Mesenchymal stem cell (in vitro differentiated cells and primary cell): ENCODE results near the gene GARNL3.

Source experiments
- DNase-seq: peaks from one replicate; pipeline ENCODE4 v3.0.0-alpha.2; 2013
- H2AFZ ChIP-seq: one replicate; pipeline ENCODE4 v1.6.1; 2013; ENCODE audit warnings: low read depth, mild to moderate bottlenecking, control low read depth, inconsistent platforms, low read length, moderate library complexity
- H2AK5ac ChIP-seq: 2 replicates; pipeline ENCODE4 v1.6.1; 2013; ENCODE audit warnings: low read length, moderate library complexity, mild to moderate bottlenecking, inconsistent platforms; ENCODE audit not compliant: severe bottlenecking
- H2BK120ac ChIP-seq: one replicate; pipeline ENCODE4 v1.6.1; 2013; ENCODE audit warnings: low read depth, mild to moderate bottlenecking, inconsistent platforms, low read length, moderate library complexity
- H2BK12ac ChIP-seq, 2 experiments: one replicate each; pipeline ENCODE4 v1.6.1; 2013; ENCODE audit warnings: inconsistent platforms in 2 of 2, low read length in 2 of 2, mild to moderate bottlenecking in 2 of 2, moderate library complexity in 2 of 2, control low read depth in 1 of 2
- H2BK15ac ChIP-seq: one replicate; pipeline ENCODE4 v1.6.1; 2013; ENCODE audit warnings: mild to moderate bottlenecking, low read depth, inconsistent platforms; ENCODE audit not compliant: poor library complexity, severe bottlenecking
- H2BK5ac ChIP-seq: 2 replicates; pipeline ENCODE4 v1.6.1; 2013; ENCODE audit warnings: low read depth, mild to moderate bottlenecking, low read length, control low read depth, inconsistent platforms; ENCODE audit not compliant: poor library complexity, severe bottlenecking
- H3K14ac ChIP-seq, 2 experiments: one replicate each; pipeline ENCODE4 v1.6.1; 2013; ENCODE audit warnings: inconsistent platforms in 2 of 2, low read length in 2 of 2, control low read depth in 1 of 2, mild to moderate bottlenecking in 1 of 2, moderate library complexity in 1 of 2
- H3K18ac ChIP-seq, 2 experiments: one replicate each; pipeline ENCODE4 v1.6.1; 2013; ENCODE audit warnings: inconsistent platforms in 2 of 2, low read length in 2 of 2, control low read depth in 1 of 2, low read depth in 1 of 2, mild to moderate bottlenecking in 1 of 2
- H3K23ac ChIP-seq, 2 experiments: one replicate each; pipeline ENCODE4 v1.6.1; 2013; ENCODE audit warnings: inconsistent platforms in 2 of 2, low read length in 2 of 2, mild to moderate bottlenecking in 2 of 2, moderate library complexity in 2 of 2, control low read depth in 1 of 2
- H3K27ac ChIP-seq: 2 replicates; pipeline ENCODE4 v1.5.1; 2013; ENCODE audit warnings: mild to moderate bottlenecking, moderate library complexity, low read length, control low read depth, inconsistent platforms; ENCODE audit not compliant: poor library complexity, severe bottlenecking
- H3K27me3 ChIP-seq, 2 experiments: 2 replicates each; pipeline versions ENCODE4 v1.6.1 to v1.7.0; 2013; ENCODE audit warnings: low read length in 2 of 2, mild to moderate bottlenecking in 2 of 2, moderate library complexity in 2 of 2, control low read depth in 1 of 2, inconsistent platforms in 1 of 2; ENCODE audit not compliant: control insufficient read depth in 1 of 2, insufficient read depth in 1 of 2
- H3K36me3 ChIP-seq, 2 experiments: 2 replicates each; pipeline versions ENCODE4 v1.6.1 to v1.7.0; 2013; ENCODE audit warnings: low read length in 2 of 2, control low read depth in 1 of 2, inconsistent platforms in 1 of 2, low read depth in 1 of 2, mild to moderate bottlenecking in 1 of 2; ENCODE audit not compliant: insufficient read depth in 2 of 2, control insufficient read depth in 1 of 2
- H3K4ac ChIP-seq, 2 experiments: one replicate each; pipeline ENCODE4 v1.6.1; 2013; ENCODE audit warnings: inconsistent platforms in 2 of 2, low read length in 2 of 2, mild to moderate bottlenecking in 2 of 2, moderate library complexity in 2 of 2, control low read depth in 1 of 2, low read depth in 1 of 2
- H3K4me1 ChIP-seq: 2 replicates; pipeline ENCODE4 v1.6.1; 2013; ENCODE audit warnings: low read depth, low read length, control low read depth; ENCODE audit not compliant: control insufficient read depth, insufficient read depth
- H3K4me2 ChIP-seq: 2 replicates; pipeline ENCODE4 v1.6.1; 2013; ENCODE audit warnings: low read length, mild to moderate bottlenecking, inconsistent platforms; ENCODE audit not compliant: poor library complexity, severe bottlenecking
- H3K4me3 ChIP-seq, 2 experiments: 2 replicates each; pipeline versions ENCODE4 v1.5.1 to v1.7.0; 2013; ENCODE audit warnings: low read length in 2 of 2, mild to moderate bottlenecking in 2 of 2, control low read depth in 1 of 2, low read depth in 1 of 2; ENCODE audit not compliant: insufficient read depth in 1 of 2
- H3K79me1 ChIP-seq: replicated peaks from 2 replicates; pipeline ENCODE4 v1.6.1; 2013; ENCODE audit warnings: mild to moderate bottlenecking, control low read depth, low read length, inconsistent platforms; ENCODE audit not compliant: poor library complexity, severe bottlenecking
- H3K9ac ChIP-seq: 2 replicates; pipeline ENCODE4 v1.7.0; 2013; ENCODE audit warnings: mild to moderate bottlenecking, low read length, moderate library complexity
- H3K9me3 ChIP-seq: 2 replicates; pipeline ENCODE4 v1.7.0; 2013; ENCODE audit warnings: mild to moderate bottlenecking, low read length; ENCODE audit not compliant: control insufficient read depth
- H4K8ac ChIP-seq: one replicate; pipeline ENCODE4 v1.6.1; 2013; ENCODE audit warnings: inconsistent platforms, mild to moderate bottlenecking, low read length, moderate library complexity
- H4K91ac ChIP-seq: one replicate; pipeline ENCODE4 v1.6.1; 2013; ENCODE audit warnings: mild to moderate bottlenecking, low read length, inconsistent platforms
- WGBS: methylation state at CpG from one replicate; pipeline ENCODE4 v1.1.7; 2013; ENCODE audit warnings: mixed read lengths; 5-methylcytosine and 5-hydroxymethylcytosine counted together

Gene GARNL3

DNA sequence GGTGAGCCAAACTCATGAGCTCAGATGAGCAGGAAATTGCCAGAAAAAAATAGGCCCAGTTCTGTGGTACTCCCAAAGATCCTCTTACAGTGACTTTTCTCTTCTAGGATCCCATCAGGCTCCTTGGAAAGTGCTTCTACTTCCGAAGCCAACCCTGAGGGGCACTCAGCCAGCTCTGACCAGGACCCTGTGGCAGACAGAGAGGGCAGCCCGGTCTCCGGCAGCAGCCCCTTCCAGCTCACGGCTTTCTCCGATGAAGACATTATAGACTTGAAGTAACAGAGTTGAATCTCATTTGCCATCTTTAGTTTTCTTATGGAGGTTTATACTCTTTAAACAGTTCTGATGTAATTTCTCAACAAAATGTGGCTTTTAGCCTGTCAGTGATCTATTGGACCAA, 128.4 kb downstream of the GARNL3 start:
- peaks cover 19% of the 10 kb centered on the region for H3K4me1 ChIP-seq
- no peak overlapping the region for H3K27ac ChIP-seq
- H2AK5ac ChIP-seq = no peak overlapping the region
- H3K27me3 ChIP-seq = peaks cover 11 to 87% of the 10 kb centered on the region in 2 experiments
- H2BK12ac ChIP-seq = no peak overlapping the region
- H3K4me3 ChIP-seq = no peak overlapping the region
- WGBS = 88% methylated on average over 3 of the region's 5 CpGs
- no peak overlapping the region for H2BK120ac ChIP-seq
- H3K4me2 ChIP-seq = no peak overlapping the region
- DNase-seq = no peak
- H3K23ac ChIP-seq = no peak overlapping the region
- no peaks in the 10 kb centered on the region for H3K79me1 ChIP-seq
- no peak overlapping the region for H3K4ac ChIP-seq
- no peak overlapping the region for H2BK5ac ChIP-seq
- no peak overlapping the region for H2AFZ ChIP-seq
- H3K9ac ChIP-seq = no peak overlapping the region
- no peak overlapping the region for H3K14ac ChIP-seq
- H3K36me3 ChIP-seq = no peaks in the 10 kb centered on the region
- H4K91ac ChIP-seq = no peak overlapping the region
- no peak overlapping the region for H3K18ac ChIP-seq
- H2BK15ac ChIP-seq = no peak overlapping the region
- peaks cover 7% of the 10 kb centered on the region for H3K9me3 ChIP-seq
- no peak overlapping the region for H4K8ac ChIP-seq

DNA sequence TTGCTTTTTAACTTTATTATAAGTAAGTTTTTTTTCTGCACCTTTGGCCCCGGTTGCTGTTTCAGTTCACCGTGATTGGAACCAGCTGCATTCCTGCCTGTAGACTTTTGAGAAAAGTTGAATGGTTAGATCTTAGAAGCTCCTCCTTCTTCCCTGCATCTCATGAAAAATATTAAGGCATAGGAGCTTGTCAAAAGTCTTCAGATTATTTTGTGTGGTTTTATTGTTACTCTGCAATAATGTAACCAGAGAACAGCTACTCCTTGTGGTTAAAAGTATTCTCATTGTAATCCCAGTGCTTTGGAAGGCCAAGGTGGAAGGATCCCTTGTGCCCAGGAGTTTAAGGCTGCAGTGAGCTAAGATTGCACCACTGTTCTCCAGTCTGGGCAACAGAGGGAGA, 129.1 kb downstream of the GARNL3 start:
- 100% methylated on average over 2 of the region's 2 CpGs for WGBS
- H3K9ac ChIP-seq = no peak overlapping the region
- H4K91ac ChIP-seq = no peak overlapping the region
- peaks cover 11 to 93% of the 10 kb centered on the region in 2 experiments for H3K27me3 ChIP-seq
- H3K4me2 ChIP-seq = no peak overlapping the region
- H3K18ac ChIP-seq = no peak overlapping the region
- H3K4me3 ChIP-seq = no peak overlapping the region
- H3K36me3 ChIP-seq = no peaks in the 10 kb centered on the region
- H4K8ac ChIP-seq = no peak overlapping the region
- no peak overlapping the region for H2AFZ ChIP-seq
- H2BK12ac ChIP-seq = no peak overlapping the region
- no peak overlapping the region for H2AK5ac ChIP-seq
- H3K27ac ChIP-seq = no peak overlapping the region
- no peak overlapping the region for H3K23ac ChIP-seq
- H3K9me3 ChIP-seq = peaks cover 7% of the 10 kb centered on the region
- no peak overlapping the region for H3K14ac ChIP-seq
- H2BK120ac ChIP-seq = no peak overlapping the region
- H3K4me1 ChIP-seq = peaks cover 24% of the 10 kb centered on the region
- peaks cover 4% of the 10 kb centered on the region for H3K79me1 ChIP-seq
- DNase-seq = no peak
- H2BK5ac ChIP-seq = no peak overlapping the region
- H3K4ac ChIP-seq = no peak overlapping the region
- H2BK15ac ChIP-seq = no peak overlapping the region

DNA sequence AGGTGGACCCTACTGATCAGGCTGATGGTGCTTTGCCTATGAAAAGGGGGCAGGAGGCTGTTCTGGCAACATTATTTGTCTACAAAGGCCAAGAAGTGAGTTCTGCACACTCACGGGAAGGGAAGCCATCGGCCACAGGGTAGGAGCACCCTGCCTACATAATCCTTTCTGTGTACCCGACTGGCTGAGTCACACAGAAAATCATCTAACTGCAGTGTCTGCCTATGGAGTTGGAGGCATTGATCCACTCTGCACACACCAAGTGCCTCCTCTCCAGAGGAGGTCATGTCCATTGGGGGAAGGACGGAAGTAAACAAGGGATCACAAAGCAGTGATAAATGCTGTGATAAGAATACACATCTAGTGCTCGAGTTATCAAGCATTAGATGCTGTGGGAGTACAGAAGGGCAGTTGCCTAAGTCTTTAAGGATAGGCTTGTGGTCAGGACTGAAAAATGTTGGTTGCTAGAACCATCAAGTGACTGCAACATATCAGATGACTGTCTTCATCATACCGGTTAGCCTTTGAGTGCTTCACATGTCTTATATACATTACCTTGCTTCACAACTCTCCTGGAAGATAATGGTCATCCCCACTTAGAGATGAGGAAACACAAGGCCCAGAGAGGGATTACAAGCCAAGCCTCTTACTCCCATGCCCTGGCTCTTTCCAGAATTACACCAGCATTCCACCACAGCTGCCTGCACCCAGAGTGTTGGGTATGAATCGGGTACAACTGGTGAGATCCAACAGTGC, 131.1 kb downstream of the GARNL3 start:
- peaks cover 20% of the 10 kb centered on the region for H3K4me1 ChIP-seq
- H3K23ac ChIP-seq = no peak overlapping the region
- peaks cover 10% of the 10 kb centered on the region for H3K79me1 ChIP-seq
- peaks cover 11 to 89% of the 10 kb centered on the region in 2 experiments for H3K27me3 ChIP-seq
- no peak overlapping the region for H2AK5ac ChIP-seq
- H2BK120ac ChIP-seq = no peak overlapping the region
- H3K9me3 ChIP-seq = peaks cover 7% of the 10 kb centered on the region
- no peak overlapping the region for H3K4ac ChIP-seq
- peak; percentile 57 for DNase-seq
- no peak overlapping the region for H2BK15ac ChIP-seq
- H3K4me2 ChIP-seq = no peak overlapping the region
- no peak overlapping the region for H3K27ac ChIP-seq
- H3K18ac ChIP-seq = no peak overlapping the region
- 72% methylated on average over 7 of the region's 7 CpGs for WGBS
- no peak overlapping the region for H3K4me3 ChIP-seq
- no peak overlapping the region for H4K8ac ChIP-seq
- H4K91ac ChIP-seq = no peak overlapping the region
- H2AFZ ChIP-seq = no peak overlapping the region
- no peak overlapping the region for H2BK12ac ChIP-seq
- H3K36me3 ChIP-seq = peaks cover 0 to 5% of the 10 kb centered on the region in 2 experiments
- H3K9ac ChIP-seq = no peak overlapping the region
- H2BK5ac ChIP-seq = no peak overlapping the region
- H3K14ac ChIP-seq = no peak overlapping the region

DNA sequence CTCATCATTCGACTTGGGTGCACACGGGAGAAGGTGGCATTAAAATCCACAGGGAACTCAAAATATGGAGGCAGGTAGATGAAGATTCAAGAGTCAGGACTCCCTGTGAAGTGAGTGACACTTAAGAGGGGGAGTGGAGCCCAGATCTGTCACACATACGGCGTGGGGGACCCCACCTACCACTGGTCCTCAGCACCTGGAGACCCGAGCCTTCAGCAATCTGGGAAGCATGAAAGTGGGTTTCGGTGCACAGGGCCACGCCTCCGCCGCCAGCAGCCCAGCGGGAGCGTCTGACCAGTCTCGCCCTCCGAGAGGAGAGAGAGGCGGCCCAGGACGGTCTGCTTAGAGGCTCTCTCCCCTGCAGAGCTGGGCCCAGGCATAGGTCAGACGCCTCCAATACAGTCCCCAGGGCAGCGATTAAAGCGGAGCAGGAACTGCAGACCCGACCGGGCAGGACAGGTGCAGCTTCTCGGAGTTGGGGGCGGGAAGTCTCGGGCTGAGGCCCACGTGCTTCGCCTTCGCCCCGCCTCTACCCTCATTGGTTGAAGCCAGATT, 131.8 kb downstream of the GARNL3 start:
- H4K91ac ChIP-seq = no peak overlapping the region
- H3K18ac ChIP-seq = no peak overlapping the region
- DNase-seq = no peak
- no peak overlapping the region for H3K9ac ChIP-seq
- no peak overlapping the region for H2BK120ac ChIP-seq
- H3K14ac ChIP-seq = no peak overlapping the region
- H4K8ac ChIP-seq = no peak overlapping the region
- peaks cover 0 to 7% of the 10 kb centered on the region in 2 experiments for H3K36me3 ChIP-seq
- peaks cover 10% of the 10 kb centered on the region for H3K79me1 ChIP-seq
- no peak overlapping the region for H2BK12ac ChIP-seq
- H3K4ac ChIP-seq = no peak overlapping the region
- H3K4me3 ChIP-seq = peak overlapping the region in 1 of 2 experiments; percentile 45
- no peak overlapping the region for H3K23ac ChIP-seq
- H3K27me3 ChIP-seq = peaks cover 11 to 92% of the 10 kb centered on the region in 2 experiments
- no peak overlapping the region for H3K27ac ChIP-seq
- no peak overlapping the region for H2AK5ac ChIP-seq
- H3K4me2 ChIP-seq = peak overlapping the region; percentile 70
- peak overlapping the region; percentile 2 for H2AFZ ChIP-seq
- H3K9me3 ChIP-seq = peaks cover 7% of the 10 kb centered on the region
- H2BK5ac ChIP-seq = no peak overlapping the region
- 10% methylated on average over 27 of the region's 27 CpGs for WGBS
- no peak overlapping the region for H2BK15ac ChIP-seq
- H3K4me1 ChIP-seq = peaks cover 18% of the 10 kb centered on the region
